Measurements from ENCODE around the gene SPRR2F.

SPRR2F gene

DNA sequence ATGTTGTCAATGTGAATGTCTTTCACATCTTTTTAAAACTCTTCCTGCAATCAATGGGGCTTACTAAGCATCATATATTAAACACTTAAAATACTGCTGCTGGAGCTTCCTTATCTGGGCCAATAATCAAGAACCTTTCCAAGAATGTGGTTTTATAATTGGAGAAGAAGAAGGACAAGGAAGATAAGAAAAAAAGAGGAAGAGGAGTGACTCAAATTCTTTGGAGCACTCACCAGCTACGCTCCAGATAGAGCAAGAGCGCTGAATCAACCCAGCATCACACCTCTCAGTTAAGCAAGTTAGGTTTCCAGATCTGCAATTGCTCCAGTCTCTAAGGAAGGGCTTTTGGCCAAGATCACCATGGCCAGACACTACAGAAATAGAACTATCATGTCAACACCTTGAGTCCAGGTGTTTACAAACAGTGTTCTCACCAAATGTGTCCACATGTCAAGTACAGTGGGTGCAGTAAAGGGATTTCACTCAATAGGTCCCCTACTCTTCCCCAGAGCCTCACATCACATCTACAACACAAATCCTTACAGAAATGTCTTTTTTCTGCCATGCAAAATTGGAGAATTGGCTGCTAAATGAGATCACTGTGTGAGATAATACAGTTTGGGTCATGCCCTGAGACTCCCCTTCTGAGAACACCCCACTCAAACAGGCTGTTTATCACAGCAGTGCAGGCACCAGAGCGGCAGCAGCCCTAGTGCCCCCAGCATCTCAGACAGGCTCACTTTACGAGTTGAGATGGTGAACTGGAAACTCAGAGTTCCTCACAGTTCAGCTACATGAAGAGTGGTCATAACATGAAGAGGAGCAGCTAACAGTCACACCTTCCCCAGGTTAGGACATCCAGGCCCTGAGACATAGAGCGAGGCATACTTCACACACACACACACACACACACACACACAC lies 40.2 kb downstream of the SPRR2F start:
- no peak for DNase-seq (ENCODE audit: low read depth)

DNA sequence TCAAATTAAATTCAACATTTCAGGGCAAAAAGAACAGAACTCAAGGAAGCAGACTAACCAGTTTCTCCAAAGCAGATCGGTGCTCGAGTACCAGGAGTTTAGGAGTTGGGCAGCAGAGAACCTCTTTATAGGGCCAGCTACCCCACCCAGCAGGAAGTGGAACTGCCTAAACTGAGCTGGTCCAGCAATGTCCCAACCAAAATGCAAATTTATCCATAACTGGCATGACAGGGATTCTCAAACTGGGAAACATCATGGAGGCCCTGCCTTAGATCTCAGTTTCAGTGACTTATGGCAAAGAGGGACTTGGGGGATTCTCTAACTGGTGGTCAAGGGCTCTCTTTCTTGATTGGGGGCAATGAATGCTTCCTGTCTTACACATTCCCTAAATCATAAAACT lies 41.8 kb downstream of the SPRR2F start, which contains the start of gene SPRR2B:
SPRR2B (minus strand) TSS at position 101 of the 400 bp plus-strand sequence. CDS start 772 bp downstream, outside the sequence.
- no peak for DNase-seq (ENCODE audit: low read depth)

DNA sequence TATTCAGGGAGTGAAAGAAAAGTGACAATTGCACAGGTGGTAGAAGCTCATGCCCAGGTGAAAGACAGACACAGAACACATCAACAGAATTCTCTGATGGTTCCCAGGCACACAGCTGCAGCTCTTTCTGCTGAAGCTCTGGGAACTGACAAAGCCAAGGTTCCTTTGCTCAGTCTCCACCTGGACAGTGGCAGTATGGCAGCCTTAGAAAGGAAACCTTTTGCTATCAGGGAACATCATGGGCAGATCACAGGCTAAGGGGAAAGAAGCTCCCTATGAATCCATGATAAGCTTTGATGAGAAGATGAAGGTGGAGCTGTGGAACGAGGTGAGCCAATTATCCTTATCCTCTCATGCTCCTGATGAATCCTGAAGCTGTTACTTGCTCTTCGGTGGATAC lies 43.1 kb downstream of the SPRR2F start:
- no peak for DNase-seq (ENCODE audit: low read depth)

All from activated gamma-delta T cell treated with anti-CD3 and anti-CD28 coated beads, Interleukin-2, amount 50 U/mL, for 16 hours (primary cell).